AG04449 (cell line): ENCODE measurements around the gene C19orf85.

Source experiments
- CTCF ChIA-PET: fragments of 350-600 bp; formaldehyde crosslinking; extraction: SDS; loops from one replicate; lab custom pipeline; 2021; ENCODE audit warnings: antibody characterized with exemption; lab: Yijun Ruan, JAX
- POLR2A ChIA-PET: fragments of 400-600, 350-600 bp; formaldehyde crosslinking; extraction: SDS; loops from one replicate; lab custom pipeline; 2020; ENCODE audit warnings: antibody characterized with exemption, inconsistent platforms; lab: Yijun Ruan, JAX
- DNase-seq: peaks from one replicate; pipeline ENCODE4 v3.0.0-alpha.2; 2010; ENCODE audit warnings: low read depth, low spot score
- H3K4me3 ChIP-seq: 2 replicates; pipeline ENCODE4 v1.5.1; 2011; ENCODE audit warnings: low read depth, mild to moderate bottlenecking, control low read depth, low read length
- TF ChIP-seq, protein P1 (sequence below): IDR thresholded peaks from one replicate; pipeline ENCODE4 v1.5.1; 2011; ENCODE audit warnings: mild to moderate bottlenecking, moderate library complexity, low read length, control low read depth, inconsistent platforms; ENCODE audit not compliant: insufficient read depth; ENCODE audit errors: missing control alignments

Gene C19orf85

DNA sequence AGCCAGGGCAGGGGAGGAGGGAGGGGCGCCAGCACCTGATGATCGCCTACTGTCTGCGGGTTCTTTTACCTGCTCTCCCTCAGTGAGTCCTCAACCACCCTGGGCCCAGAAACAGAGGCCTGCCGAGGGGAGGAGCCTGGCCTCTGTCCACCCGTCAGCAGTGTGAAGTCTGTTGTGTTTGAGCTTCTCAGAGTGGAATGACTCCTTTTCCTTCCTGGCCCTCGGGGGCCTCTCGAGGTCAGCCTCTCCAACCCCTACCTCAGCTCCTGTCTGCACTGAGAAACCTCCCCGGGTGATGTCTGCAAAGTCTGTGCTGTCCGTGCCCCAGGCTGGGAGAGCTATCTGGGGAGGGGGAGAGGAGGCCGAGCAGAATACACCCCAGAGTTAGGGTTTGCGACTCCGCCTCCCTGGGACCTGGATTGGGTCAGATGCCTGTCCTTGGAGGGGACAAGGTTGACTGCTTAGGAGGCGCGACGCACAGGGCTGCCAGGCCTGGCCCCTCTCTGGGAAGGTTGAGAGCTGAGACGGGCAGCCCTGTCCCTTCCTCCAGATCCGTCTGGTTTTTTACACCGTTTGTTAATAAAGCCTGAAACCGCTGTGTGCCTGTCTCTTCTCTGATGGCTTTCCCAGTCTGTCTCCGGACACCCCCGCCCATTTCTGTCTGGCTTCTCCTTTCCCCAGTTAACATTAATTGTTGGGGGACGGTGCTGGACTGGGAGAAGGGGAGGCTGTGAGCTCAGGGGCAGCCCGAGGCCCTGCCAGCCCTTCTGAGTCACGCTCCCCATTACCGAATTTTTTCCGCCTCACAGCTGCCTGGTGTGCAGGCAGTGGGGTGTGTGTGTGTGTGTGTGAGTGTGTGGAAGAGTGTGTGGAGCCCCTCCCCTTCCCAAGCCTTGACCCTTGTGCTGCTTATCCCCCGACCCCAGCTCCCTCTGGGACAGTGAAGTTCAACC lies 22.7 kb upstream of the C19orf85 start:
- CTCF ChIA-PET, result interaction anchor here (0.6 to 17.6 kb wide), 10 partner anchors 7 to 166 kb away, joined by 3 to 173 read pairs (median 5); no protein-coding TSS in a partner anchor

DNA sequence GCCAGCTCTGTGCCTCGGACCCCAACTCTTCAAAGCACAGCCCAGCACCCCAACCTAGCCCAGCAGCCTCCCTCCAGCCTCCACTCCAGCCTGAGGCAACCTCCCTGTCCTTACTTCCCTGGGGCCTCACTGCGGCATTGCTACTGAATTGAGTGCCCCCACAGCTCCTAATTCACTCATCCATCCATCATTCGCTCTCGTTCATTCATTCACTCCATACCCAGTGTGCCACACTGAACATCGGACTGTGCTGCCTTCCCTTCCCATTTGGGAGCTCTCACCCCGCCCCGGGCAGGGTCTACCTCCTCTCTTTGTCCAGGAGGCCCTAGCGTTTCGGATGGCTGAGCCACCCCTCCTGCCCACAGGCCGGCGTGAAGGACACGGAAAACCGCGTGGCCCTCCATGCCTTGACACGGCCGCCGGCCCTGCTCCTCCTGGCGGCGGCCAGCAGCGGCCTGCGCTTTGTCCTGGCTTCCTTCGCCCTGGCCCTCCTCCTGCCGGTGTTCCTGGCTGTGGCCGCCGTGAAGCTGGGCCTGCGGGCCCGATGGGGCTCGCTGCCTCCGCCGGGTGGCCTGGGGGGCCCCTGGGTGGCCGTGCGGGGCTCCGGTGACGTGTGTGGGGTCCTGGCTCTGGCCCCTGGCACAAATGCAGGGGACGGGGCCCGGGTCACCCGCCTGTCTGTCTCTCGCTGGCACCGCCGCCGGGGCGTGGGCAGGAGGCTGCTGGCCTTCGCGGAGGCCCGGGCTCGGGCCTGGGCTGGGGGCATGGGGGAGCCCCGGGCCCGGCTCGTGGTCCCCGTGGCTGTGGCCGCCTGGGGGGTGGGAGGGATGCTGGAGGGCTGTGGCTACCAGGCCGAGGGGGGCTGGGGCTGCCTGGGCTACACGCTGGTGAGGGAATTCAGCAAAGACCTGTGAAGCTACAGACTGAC lies 21.8 kb upstream of the C19orf85 start:
- ChIA-PET CTCF (interaction anchor here (0.6 to 17.6 kb wide), 9 partner anchors 8 to 167 kb away, joined by 3 to 173 read pairs (median 5); no protein-coding TSS in a partner anchor), POLR2A (interaction anchor here (0.9 to 5.2 kb wide), 10 partner anchors 9 to 168 kb away, joined by 3 to 44 read pairs (median 4); partner anchors contain the start of genes ISOC2, U2AF2, UBE2S and ZNF628)
- H3K4me3 ChIP-seq, result peak overlapping the region; percentile 76
- TF ChIP-seq, protein P1, sequence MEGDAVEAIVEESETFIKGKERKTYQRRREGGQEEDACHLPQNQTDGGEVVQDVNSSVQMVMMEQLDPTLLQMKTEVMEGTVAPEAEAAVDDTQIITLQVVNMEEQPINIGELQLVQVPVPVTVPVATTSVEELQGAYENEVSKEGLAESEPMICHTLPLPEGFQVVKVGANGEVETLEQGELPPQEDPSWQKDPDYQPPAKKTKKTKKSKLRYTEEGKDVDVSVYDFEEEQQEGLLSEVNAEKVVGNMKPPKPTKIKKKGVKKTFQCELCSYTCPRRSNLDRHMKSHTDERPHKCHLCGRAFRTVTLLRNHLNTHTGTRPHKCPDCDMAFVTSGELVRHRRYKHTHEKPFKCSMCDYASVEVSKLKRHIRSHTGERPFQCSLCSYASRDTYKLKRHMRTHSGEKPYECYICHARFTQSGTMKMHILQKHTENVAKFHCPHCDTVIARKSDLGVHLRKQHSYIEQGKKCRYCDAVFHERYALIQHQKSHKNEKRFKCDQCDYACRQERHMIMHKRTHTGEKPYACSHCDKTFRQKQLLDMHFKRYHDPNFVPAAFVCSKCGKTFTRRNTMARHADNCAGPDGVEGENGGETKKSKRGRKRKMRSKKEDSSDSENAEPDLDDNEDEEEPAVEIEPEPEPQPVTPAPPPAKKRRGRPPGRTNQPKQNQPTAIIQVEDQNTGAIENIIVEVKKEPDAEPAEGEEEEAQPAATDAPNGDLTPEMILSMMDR, result no peak
- DNase-seq, result no peak

More for the DNA sequence above, 22.7 kb upstream of the C19orf85 start:
- POLR2A ChIA-PET, result interaction anchor here (0.6 to 5.2 kb wide), 14 partner anchors 9 to 346 kb away, joined by 3 to 44 read pairs (median 4); partner anchors contain the start of genes ISOC2, U2AF2, UBE2S and ZNF580
- peak; percentile 87 for DNase-seq
- peak overlapping the region; percentile 44 for H3K4me3 ChIP-seq
- TF ChIP-seq, protein P1, result no peak

DNA sequence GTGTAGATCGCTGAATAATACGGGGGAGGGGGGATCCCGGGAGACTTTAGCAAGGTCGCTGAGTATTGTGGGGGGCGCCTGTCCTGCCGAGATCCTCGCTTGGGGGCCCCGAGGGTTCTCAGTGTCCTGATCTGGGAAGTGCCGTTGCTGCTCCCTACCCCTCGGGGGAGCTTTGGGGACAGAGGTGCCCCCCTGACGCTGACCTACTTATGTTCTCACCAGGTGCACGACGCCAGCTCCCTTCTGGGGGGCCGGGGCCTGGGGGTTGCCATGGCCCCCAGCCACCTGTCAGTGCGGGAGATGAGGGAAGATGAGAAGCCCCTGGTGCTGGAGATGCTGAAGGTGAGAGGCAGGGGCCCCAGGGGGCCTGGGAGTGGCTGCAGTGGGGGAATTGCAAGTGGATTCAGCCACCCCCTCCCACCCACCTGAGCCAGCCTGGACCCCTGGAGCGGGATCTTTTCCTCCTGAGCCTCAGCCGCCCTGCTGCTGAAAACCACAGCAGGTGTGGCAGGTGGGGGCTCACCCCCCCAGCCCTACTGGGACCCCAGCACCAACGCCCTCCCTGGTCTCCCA lies 21.0 kb upstream of the C19orf85 start:
- TF ChIP-seq, protein P1, result no peak
- no peak for DNase-seq
- ChIA-PET CTCF (interaction anchor here (1.1 to 17.6 kb wide), 6 partner anchors 15 to 148 kb away, joined by 3 to 173 read pairs (median 5); no protein-coding TSS in a partner anchor), POLR2A (interaction anchor here (1.2 to 5.2 kb wide), 3 partner anchors 8 to 78 kb away, joined by 3 to 44 read pairs (median 6); partner anchors contain the start of genes UBE2S and ZNF628)
- H3K4me3 ChIP-seq, result peak overlapping the region; percentile 76

DNA sequence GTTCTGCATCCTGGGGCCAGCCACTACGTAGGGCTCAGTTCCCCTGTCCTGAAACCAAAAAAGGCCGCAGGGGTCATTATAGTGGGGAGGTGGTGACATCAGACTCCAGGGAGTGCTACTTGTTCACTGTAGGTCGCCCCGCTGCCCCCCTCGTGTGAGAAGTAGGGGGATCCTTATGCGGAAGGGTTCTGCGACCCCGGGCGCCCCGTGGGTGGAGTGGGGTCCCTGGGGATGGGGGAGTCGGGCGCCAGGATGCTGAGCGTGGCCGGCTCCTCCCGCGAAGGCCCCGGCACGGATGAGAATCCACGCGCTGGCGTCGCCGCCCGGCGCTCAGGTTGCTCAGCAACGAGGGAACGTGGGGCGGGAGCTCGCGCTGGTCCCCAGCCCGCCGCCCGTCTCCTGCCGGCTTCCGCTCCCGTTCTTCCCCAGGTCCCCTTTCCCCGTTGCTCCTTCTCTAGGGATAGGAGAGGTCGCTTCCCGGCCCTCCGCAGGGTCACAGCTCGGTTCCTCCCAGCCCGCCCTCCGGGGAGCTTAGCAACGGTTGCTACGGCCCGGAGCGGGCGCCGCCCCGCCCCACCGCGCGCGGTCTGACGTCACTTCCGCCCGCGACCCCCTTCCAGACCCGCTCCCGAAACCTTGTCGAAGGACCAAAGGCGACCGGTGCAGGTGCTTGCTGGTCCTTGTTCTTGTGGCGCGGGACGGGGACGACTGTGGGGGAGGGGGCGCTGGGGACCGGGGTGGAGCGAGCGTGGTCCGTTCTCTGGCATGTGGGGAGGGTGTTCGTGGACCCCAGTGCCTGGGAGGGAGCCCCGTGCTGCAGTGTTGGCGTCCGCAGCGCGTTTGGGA lies 20.3 kb upstream of the C19orf85 start, which contains the start of gene NAT14:
Gene NAT14 (plus strand): TSS at position 596 of the 846 bp plus-strand sequence. CDS start 521 bp downstream, outside the sequence.
- CTCF ChIA-PET, result interaction anchor here (1.1 to 17.6 kb wide), 5 partner anchors 14 to 148 kb away, joined by 3 to 173 read pairs (median 5); no protein-coding TSS in a partner anchor
- TF ChIP-seq, protein P1, result no peak
- POLR2A ChIA-PET, result interaction anchor here (0.6 to 5.2 kb wide), 3 partner anchors 7 to 77 kb away, joined by 3 to 44 read pairs (median 6); partner anchors contain the start of genes UBE2S and ZNF628
- H3K4me3 ChIP-seq, result peak within 1 kb of the TSS; percentile 76
- DNase-seq, result no peak
